B cell (primary cell): ENCODE results near the gene SUGP1. TPM values are rescaled to one million over a fixed set of nuclear protein-coding genes. Genes with fewer than 3 reads are reported as not detected.

ENCODE experiments used
- ATAC-seq: fragments of 200-7000 bp; cut with Tn5 transposase; one replicate; pipeline ENCODE4 v1.10.0; 2021; ENCODE audit warnings: low read depth, mild to moderate bottlenecking, moderate number of reproducible peaks, moderate library complexity
- CTCF ChIA-PET: fragments of 350-600 bp; sonication (Branson Sonifier 250); formaldehyde crosslinking; loops from one replicate; lab custom pipeline; 2021; ENCODE audit warnings: antibody characterized with exemption, inconsistent platforms; lab: Charles Lee
- POLR2A ChIA-PET: fragments of 350-600 bp; sonication (Branson Sonifier 250); formaldehyde crosslinking; loops from one replicate; lab custom pipeline; 2021; ENCODE audit warnings: antibody characterized with exemption; lab: Charles Lee
- DNase-seq: peaks from one replicate; pipeline ENCODE4 v3.0.0; 2013
- H2AFZ ChIP-seq: 2 replicates; pipeline ENCODE4 v1.6.1; 2012; ENCODE audit warnings: mild to moderate bottlenecking, low read depth, low read length; ENCODE audit not compliant: insufficient read depth, poor library complexity, severe bottlenecking
- H3K27ac ChIP-seq, 2 donors: 1 replicate in 1 of 2; 2 replicates in 1 of 2; pipeline ENCODE4 v1.5.1; 2012 to 2013; ENCODE audit warnings: low read length in 2 of 2, mild to moderate bottlenecking in 2 of 2, moderate library complexity in 1 of 2
- H3K27me3 ChIP-seq, 4 experiments: fragments of 200-600 bp in 1 of 4; sonication (generic) in 1 of 4; replicated peaks in 1 of 4; 1 replicate in 2 of 4; 2 replicates in 2 of 4; pipeline versions ENCODE4 v1.6.1 to v1.7.0; 2013 to 2016; ENCODE audit warnings: low read length in 3 of 4, mild to moderate bottlenecking in 2 of 4, mixed read lengths in 1 of 4, moderate library complexity in 1 of 4; ENCODE audit not compliant: insufficient read depth in 4 of 4, control insufficient read depth in 3 of 4; ENCODE audit errors: control extremely low read depth in 1 of 4
- H3K36me3 ChIP-seq, 2 experiments: replicated peaks in 1 of 2; 1 replicate in 1 of 2; 2 replicates in 1 of 2; pipeline versions ENCODE4 v1.6.1 to v1.7.1; 2013; ENCODE audit warnings: low read length in 1 of 2; ENCODE audit not compliant: insufficient read depth in 2 of 2, control insufficient read depth in 1 of 2; ENCODE audit errors: control extremely low read depth in 1 of 2, extremely low read depth in 1 of 2
- H3K4me1 ChIP-seq, 2 donors: fragments of 200-600 bp in 1 of 2; sonication (generic) in 1 of 2; 1 replicate in 1 of 2; 2 replicates in 1 of 2; pipeline versions ENCODE4 v1.5.1 to v1.6.1; 2013 to 2017; ENCODE audit warnings: low read length in 2 of 2; ENCODE audit not compliant: control insufficient read depth in 2 of 2, insufficient read depth in 2 of 2
- H3K4me2 ChIP-seq: replicated peaks from 2 replicates; pipeline ENCODE3; 2012; ENCODE audit warnings: mild to moderate bottlenecking, low read depth, low read length; ENCODE audit not compliant: poor library complexity, severe bottlenecking
- H3K4me3 ChIP-seq, 5 experiments: fragments of 200-600 bp in 1 of 5; sonication (generic) in 1 of 5; 1 replicate in 3 of 5; 2 replicates in 2 of 5; pipeline versions ENCODE4 v1.5.1 to v1.7.0; 2011 to 2016; ENCODE audit warnings: low read length in 4 of 5, mild to moderate bottlenecking in 4 of 5, low read depth in 2 of 5, control low read depth in 1 of 5, moderate library complexity in 1 of 5; ENCODE audit not compliant: insufficient read depth in 1 of 5; ENCODE audit errors: control extremely low read depth in 1 of 5, extremely low read depth in 1 of 5
- H3K79me2 ChIP-seq: fragments of 200-600 bp; sonication (generic); one replicate; pipeline ENCODE4 v1.6.0; 2016; ENCODE audit warnings: low read length; ENCODE audit not compliant: control insufficient read depth, insufficient read depth
- H3K9ac ChIP-seq: fragments of 200-600 bp; sonication (generic); 2 replicates; pipeline ENCODE4 v1.6.1; 2017; ENCODE audit warnings: mild to moderate bottlenecking, low read length, moderate library complexity
- H3K9me3 ChIP-seq, 3 donors: one replicate each; pipeline versions ENCODE4 v1.6.1 to v1.7.1; 2013; ENCODE audit warnings: low read length in 2 of 3; ENCODE audit not compliant: control insufficient read depth in 2 of 3, insufficient read depth in 1 of 3; ENCODE audit errors: control extremely low read depth in 1 of 3
- H4K20me1 ChIP-seq: 2 replicates; pipeline ENCODE4 v1.6.0; 2012; ENCODE audit warnings: mild to moderate bottlenecking, low read length; ENCODE audit not compliant: insufficient read depth, control insufficient read depth, poor library complexity, severe bottlenecking
- H3K27ac Mint-ChIP-seq: one replicate; pipeline ENCODE4 v1.8.0; 2021; ENCODE audit warnings: mixed read lengths
- H3K27me3 Mint-ChIP-seq: one replicate; pipeline ENCODE4 v1.8.0; 2021; ENCODE audit warnings: mixed read lengths
- H3K4me1 Mint-ChIP-seq: one replicate; pipeline ENCODE4 v1.8.0; 2021; ENCODE audit warnings: mixed read lengths
- H3K4me3 Mint-ChIP-seq: one replicate; pipeline ENCODE4 v1.8.0; 2021; ENCODE audit warnings: mixed read lengths
- H3K9me3 Mint-ChIP-seq: one replicate; pipeline ENCODE4 v1.8.0; 2022; ENCODE audit warnings: mixed read lengths; ENCODE audit not compliant: insufficient read depth
- EZH2 ChIP-seq: IDR thresholded peaks from 2 replicates; pipeline ENCODE4 v1.6.1; 2012; ENCODE audit warnings: borderline replicate concordance, low read depth, mild to moderate bottlenecking, moderate library complexity, low read length; ENCODE audit not compliant: insufficient read depth, poor library complexity, severe bottlenecking
- WGBS: methylation state at CpG from one replicate; pipeline ENCODE4 v1.1.5; 2013; ENCODE audit warnings: missing lambda C conversion rate; ENCODE audit not compliant: insufficient coverage; 5-methylcytosine and 5-hydroxymethylcytosine counted together
- intact Hi-C: fragments of 100-400 bp; cut with micrococcal nuclease; formaldehyde crosslinking; loops from one replicate; pipeline ENCODE4 v1.10.0; 2022
- polyA plus RNA-seq: library from polyadenylated mRNA; depleted of rRNA; stranded (reverse); fragments of >200 nt; gene quantifications from 2 replicates; pipeline ENCODE4 v1.2.3, GENCODE V29; 2012
- total RNA-seq, 2 donors: library from RNA; stranded (reverse); fragments of 120-200 nt in 1 of 2; gene quantifications; 1 replicate in 1 of 2; 2 replicates in 1 of 2; pipeline versions ENCODE4 v1.2.3 to v1.2.4, GENCODE V29; 2013 to 2022
- TF ChIP-seq, protein P1 (sequence below): fragments of 200-600 bp; IDR thresholded peaks from one replicate; pipeline ENCODE4 v1.8.0; 2022; ENCODE audit warnings: antibody characterized with exemption, mild to moderate bottlenecking

Gene SUGP1
- total and polyA plus RNA-seq, 2 donors (not counting 1 experiment from before 2014, with no cell fraction given) = 61.3 to 86.9 TPM

GRCh38 chr19:19349365-19349764 lies 29.1 kb upstream of the SUGP1 start:
- CTCF ChIA-PET = no interaction called here
- no peak for DNase-seq
- TF ChIP-seq, protein P1, sequence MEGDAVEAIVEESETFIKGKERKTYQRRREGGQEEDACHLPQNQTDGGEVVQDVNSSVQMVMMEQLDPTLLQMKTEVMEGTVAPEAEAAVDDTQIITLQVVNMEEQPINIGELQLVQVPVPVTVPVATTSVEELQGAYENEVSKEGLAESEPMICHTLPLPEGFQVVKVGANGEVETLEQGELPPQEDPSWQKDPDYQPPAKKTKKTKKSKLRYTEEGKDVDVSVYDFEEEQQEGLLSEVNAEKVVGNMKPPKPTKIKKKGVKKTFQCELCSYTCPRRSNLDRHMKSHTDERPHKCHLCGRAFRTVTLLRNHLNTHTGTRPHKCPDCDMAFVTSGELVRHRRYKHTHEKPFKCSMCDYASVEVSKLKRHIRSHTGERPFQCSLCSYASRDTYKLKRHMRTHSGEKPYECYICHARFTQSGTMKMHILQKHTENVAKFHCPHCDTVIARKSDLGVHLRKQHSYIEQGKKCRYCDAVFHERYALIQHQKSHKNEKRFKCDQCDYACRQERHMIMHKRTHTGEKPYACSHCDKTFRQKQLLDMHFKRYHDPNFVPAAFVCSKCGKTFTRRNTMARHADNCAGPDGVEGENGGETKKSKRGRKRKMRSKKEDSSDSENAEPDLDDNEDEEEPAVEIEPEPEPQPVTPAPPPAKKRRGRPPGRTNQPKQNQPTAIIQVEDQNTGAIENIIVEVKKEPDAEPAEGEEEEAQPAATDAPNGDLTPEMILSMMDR = no peak
- TF ChIP-seq EZH2 = no peak
- Histone ChIP-seq H3K9me3 (no peaks in the 10 kb centered on the region), H3K4me2 (no peak overlapping the region), H3K79me2 (peaks cover 3% of the 10 kb centered on the region), H3K27me3 (no peaks in the 10 kb centered on the region), H3K36me3 (peaks cover 0 to 88% of the 10 kb centered on the region in 2 experiments), H2AFZ (no peak overlapping the region), H3K27ac (no peak overlapping the region), H3K4me1 (no peaks in the 10 kb centered on the region), H3K9ac (no peak overlapping the region), H4K20me1 (no peaks in the 10 kb centered on the region), H3K4me3 (no peak overlapping the region)
- H3K27ac Mint-ChIP-seq = no peak overlapping the region
- H3K27me3 Mint-ChIP-seq = no peaks in the 10 kb centered on the region
- H3K9me3 Mint-ChIP-seq = no peaks in the 10 kb centered on the region
- POLR2A ChIA-PET = no interaction called here
- H3K4me1 Mint-ChIP-seq = no peaks in the 10 kb centered on the region
- H3K4me3 Mint-ChIP-seq = no peak overlapping the region
- WGBS = 97% methylated on average over 7 of the region's 7 CpGs
- ATAC-seq = no peak
- intact Hi-C loops = no loop called here

GRCh38 chr19:19348266-19348665 lies 28.0 kb upstream of the SUGP1 start:
- peaks cover 0 to 88% of the 10 kb centered on the region in 2 experiments for H3K36me3 ChIP-seq
- H3K4me3 Mint-ChIP-seq = no peak overlapping the region
- DNase-seq = no peak
- no peak overlapping the region for H3K27ac Mint-ChIP-seq
- no peak for ATAC-seq
- no peaks in the 10 kb centered on the region for H3K27me3 ChIP-seq
- no peak overlapping the region for H3K27ac ChIP-seq
- H3K4me1 Mint-ChIP-seq = no peaks in the 10 kb centered on the region
- ChIA-PET CTCF (no interaction called here), POLR2A (no interaction called here)
- no peak overlapping the region for H3K4me2 ChIP-seq
- H3K9me3 ChIP-seq = no peaks in the 10 kb centered on the region
- H4K20me1 ChIP-seq = no peaks in the 10 kb centered on the region
- no peaks in the 10 kb centered on the region for H3K27me3 Mint-ChIP-seq
- 97% methylated on average over 6 of the region's 9 CpGs for WGBS
- H3K4me1 ChIP-seq = no peaks in the 10 kb centered on the region
- intact Hi-C loops = no loop called here
- no peak overlapping the region for H3K4me3 ChIP-seq
- no peak for TF ChIP-seq EZH2
- TF ChIP-seq, protein P1 = no peak
- peaks cover 3% of the 10 kb centered on the region for H3K79me2 ChIP-seq
- no peak overlapping the region for H2AFZ ChIP-seq
- no peak overlapping the region for H3K9ac ChIP-seq
- no peaks in the 10 kb centered on the region for H3K9me3 Mint-ChIP-seq
